K562 (cell line): ENCODE measurements around the gene TMEM222. TPM values are rescaled to one million over a fixed set of nuclear protein-coding genes. Genes with fewer than 3 reads are reported as not detected.

Experiments used
- CCAR2 ChIP-seq: fragments of 200-400 bp; formaldehyde crosslinking; IDR thresholded peaks from 2 replicates; pipeline ENCODE4 v1.6.1; 2017; ENCODE audit warnings: mild to moderate bottlenecking, low read depth, low read length
- CXXC5 ChIP-seq: fragments of 250-450 bp; sonication (Bioruptor Pico); IDR thresholded peaks from 2 replicates; pipeline ENCODE4 v1.8.0; 2022; ENCODE audit warnings: inconsistent platforms, mild to moderate bottlenecking, moderate library complexity
- FOXA3 ChIP-seq, 2 experiments: fragments of 450-650 bp in 1 of 2; sonication (generic) in 1 of 2; formaldehyde crosslinking; IDR thresholded peaks in 1 of 2; conservative IDR thresholded peaks in 1 of 2; 2 replicates each; pipeline versions ENCODE4 v1.4.0 to v1.8.0; 2020 to 2022; ENCODE audit warnings: mild to moderate bottlenecking in 2 of 2, missing genetic modification reagents in 1 of 2
- HCFC1 ChIP-seq: IDR thresholded peaks from 2 replicates; pipeline ENCODE4 v1.6.1; 2012; ENCODE audit warnings: low read depth, low read length, improper control_type of control experiment
- XRCC4 ChIP-seq: IDR thresholded peaks from one replicate; pipeline ENCODE4 v1.6.1; 2011; ENCODE audit not compliant: insufficient read depth, insufficient read length; ENCODE audit errors: extremely low read depth
- ZKSCAN3 ChIP-seq: fragments of 250-450 bp; sonication (Bioruptor Pico); IDR thresholded peaks from 2 replicates; pipeline ENCODE4 v1.4.0; 2020
- ZNF507 ChIP-seq: conservative IDR thresholded peaks from 2 replicates; pipeline ENCODE4 v1.6.1; 2017; ENCODE audit warnings: missing genetic modification characterization, missing compliant biosample characterization
- polyA plus RNA-seq, 8 experiments: library from polyadenylated mRNA; depleted of rRNA in 4 of 8; stranded (reverse) in 5 of 8; unstranded in 3 of 8; fragments of >200 nt; fragmentation: Nextera tagmentation in 2 of 8; fragmentation: Illumina TruSeq in 1 of 8; extraction: Ambion mirVana in 2 of 8; extraction: Trizol in 1 of 8; gene quantifications; 2 replicates each; pipeline versions ENCODE4 v1.2.1 to v1.2.3, GENCODE V29; 2011 to 2014; ENCODE audit warnings: inconsistent platforms in 1 of 8, missing spikeins in 1 of 8
- total RNA-seq, 7 experiments: library from RNA; depleted of rRNA in 6 of 7; stranded (reverse); fragments of >200 nt in 6 of 7; fragmentation: Illumina TruSeq in 2 of 7; extraction: Trizol in 2 of 7; gene quantifications; 2 replicates each; pipeline versions ENCODE4 v1.2.1 to v1.2.3, GENCODE V29; 2011 to 2021; ENCODE audit warnings: low replicate concordance in 1 of 7
- TF ChIP-seq, protein P1 (sequence below): sonication (generic); formaldehyde crosslinking; IDR thresholded peaks from 2 replicates; pipeline ENCODE4 v1.8.1; 2022; ENCODE audit warnings: missing genetic modification reagents
- TF ChIP-seq, protein P2 (sequence below): fragments of 250-450 bp; sonication (Bioruptor Pico); IDR thresholded peaks from 2 replicates; pipeline ENCODE4 v1.5.0; 2021; ENCODE audit warnings: mild to moderate bottlenecking, borderline replicate concordance
- TF ChIP-seq, protein P3 (sequence below): fragments of 450-650 bp; conservative IDR thresholded peaks from 2 replicates; pipeline ENCODE4 v1.6.1; 2016; ENCODE audit warnings: missing genetic modification characterization, low read depth, mild to moderate bottlenecking, control low read depth, missing compliant biosample characterization
- TF ChIP-seq, protein P4 (sequence below): sonication (generic); formaldehyde crosslinking; IDR thresholded peaks from 2 replicates; pipeline ENCODE4 v1.8.1; 2023; ENCODE audit warnings: mild to moderate bottlenecking, missing genetic modification reagents
- TF ChIP-seq, protein P5 (sequence below): fragments of 450-650 bp; formaldehyde crosslinking; conservative IDR thresholded peaks from 2 replicates; pipeline ENCODE4 v1.4.0; 2022; ENCODE audit warnings: mild to moderate bottlenecking, missing genetic modification characterization
- TF ChIP-seq, protein P6 (sequence below): fragments of 450-650 bp; formaldehyde crosslinking; IDR thresholded peaks from 2 replicates; pipeline ENCODE4 v1.4.0; 2020; ENCODE audit warnings: mild to moderate bottlenecking, moderate library complexity

TMEM222 gene
- total and polyA plus RNA-seq, 9 of the 15 experiments (the other 6 are each of a cell fraction or from before 2014, with no cell fraction given) = 6.9 to 48.0 (median 32.8) TPM

DNA sequence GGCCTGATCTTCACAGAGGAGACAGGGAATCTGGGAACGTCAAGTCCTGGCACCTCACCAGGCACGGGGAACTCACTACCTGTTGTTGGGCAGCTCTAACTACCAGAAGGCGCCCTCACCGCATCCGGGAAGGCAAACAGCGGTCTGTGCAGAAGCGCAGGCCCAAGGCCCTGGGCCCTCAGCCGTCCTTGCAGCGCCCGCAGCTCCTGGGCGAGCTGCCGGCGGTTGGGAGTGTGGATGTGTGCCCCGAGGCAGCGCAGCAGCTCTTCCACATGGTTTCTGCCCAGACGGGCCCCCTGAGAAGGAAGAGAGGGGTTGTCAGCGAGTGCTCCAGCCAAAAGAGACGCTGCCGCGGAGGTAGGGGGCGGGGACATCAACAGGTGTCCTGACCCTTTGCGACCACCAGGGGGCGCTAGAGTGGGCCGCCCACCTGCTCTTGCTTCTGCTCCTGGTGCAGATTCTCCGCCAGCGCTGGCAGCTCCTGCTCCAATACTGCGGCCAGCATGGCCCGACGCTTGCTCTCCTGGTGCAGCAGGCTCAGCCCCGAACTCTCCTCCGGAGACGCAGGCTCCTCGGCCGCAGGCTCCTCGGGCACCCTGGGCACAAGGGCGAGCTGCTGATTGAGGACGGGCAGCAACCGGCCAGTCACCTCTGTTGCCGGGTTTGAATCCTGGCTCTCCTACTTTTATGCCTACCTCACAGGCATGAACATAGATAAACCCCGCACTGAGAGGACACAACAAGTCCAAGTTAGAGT is 35.5 kb downstream of the TMEM222 start (continued):
- TF ChIP-seq, protein P1, sequence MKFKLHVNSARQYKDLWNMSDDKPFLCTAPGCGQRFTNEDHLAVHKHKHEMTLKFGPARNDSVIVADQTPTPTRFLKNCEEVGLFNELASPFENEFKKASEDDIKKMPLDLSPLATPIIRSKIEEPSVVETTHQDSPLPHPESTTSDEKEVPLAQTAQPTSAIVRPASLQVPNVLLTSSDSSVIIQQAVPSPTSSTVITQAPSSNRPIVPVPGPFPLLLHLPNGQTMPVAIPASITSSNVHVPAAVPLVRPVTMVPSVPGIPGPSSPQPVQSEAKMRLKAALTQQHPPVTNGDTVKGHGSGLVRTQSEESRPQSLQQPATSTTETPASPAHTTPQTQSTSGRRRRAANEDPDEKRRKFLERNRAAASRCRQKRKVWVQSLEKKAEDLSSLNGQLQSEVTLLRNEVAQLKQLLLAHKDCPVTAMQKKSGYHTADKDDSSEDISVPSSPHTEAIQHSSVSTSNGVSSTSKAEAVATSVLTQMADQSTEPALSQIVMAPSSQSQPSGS (CRISPR knock-in tag) = 0 out of 2 replicates have a peak, but pooled peaks have one; percentile 52
- TF ChIP-seq, protein P2, sequence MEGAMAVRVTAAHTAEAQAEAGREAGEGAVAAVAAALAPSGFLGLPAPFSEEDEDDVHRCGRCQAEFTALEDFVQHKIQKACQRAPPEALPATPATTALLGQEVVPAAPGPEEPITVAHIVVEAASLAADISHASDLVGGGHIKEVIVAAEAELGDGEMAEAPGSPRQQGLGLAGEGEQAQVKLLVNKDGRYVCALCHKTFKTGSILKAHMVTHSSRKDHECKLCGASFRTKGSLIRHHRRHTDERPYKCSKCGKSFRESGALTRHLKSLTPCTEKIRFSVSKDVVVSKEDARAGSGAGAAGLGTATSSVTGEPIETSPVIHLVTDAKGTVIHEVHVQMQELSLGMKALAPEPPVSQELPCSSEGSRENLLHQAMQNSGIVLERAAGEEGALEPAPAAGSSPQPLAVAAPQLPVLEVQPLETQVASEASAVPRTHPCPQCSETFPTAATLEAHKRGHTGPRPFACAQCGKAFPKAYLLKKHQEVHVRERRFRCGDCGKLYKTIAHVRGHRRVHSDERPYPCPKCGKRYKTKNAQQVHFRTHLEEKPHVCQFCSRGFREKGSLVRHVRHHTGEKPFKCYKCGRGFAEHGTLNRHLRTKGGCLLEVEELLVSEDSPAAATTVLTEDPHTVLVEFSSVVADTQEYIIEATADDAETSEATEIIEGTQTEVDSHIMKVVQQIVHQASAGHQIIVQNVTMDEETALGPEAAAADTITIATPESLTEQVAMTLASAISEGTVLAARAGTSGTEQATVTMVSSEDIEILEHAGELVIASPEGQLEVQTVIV (CRISPR knock-in tag) = no peak
- TF ChIP-seq, protein P3, sequence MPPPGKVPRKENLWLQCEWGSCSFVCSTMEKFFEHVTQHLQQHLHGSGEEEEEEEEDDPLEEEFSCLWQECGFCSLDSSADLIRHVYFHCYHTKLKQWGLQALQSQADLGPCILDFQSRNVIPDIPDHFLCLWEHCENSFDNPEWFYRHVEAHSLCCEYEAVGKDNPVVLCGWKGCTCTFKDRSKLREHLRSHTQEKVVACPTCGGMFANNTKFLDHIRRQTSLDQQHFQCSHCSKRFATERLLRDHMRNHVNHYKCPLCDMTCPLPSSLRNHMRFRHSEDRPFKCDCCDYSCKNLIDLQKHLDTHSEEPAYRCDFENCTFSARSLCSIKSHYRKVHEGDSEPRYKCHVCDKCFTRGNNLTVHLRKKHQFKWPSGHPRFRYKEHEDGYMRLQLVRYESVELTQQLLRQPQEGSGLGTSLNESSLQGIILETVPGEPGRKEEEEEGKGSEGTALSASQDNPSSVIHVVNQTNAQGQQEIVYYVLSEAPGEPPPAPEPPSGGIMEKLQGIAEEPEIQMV (tag) = no peak
- TF ChIP-seq FOXA3 (CRISPR knock-in tag; conservative IDR thresholded peaks at IDR 0.05 in 1 of 2, IDR thresholded peaks at IDR 0.05 in 1 of 2) (0 out of 4 replicates have a peak, but pooled peaks of 1 of the 2 experiments have one; percentile 21), HCFC1 (no peak), ZNF507 (tag) (no peak), CXXC5 (CRISPR knock-in tag) (peak; percentile 51; the same call in 1 of the 2 replicates), CCAR2 (no peak), XRCC4 (no peak), ZKSCAN3 (CRISPR knock-in tag) (no peak)
- TF ChIP-seq, protein P4, sequence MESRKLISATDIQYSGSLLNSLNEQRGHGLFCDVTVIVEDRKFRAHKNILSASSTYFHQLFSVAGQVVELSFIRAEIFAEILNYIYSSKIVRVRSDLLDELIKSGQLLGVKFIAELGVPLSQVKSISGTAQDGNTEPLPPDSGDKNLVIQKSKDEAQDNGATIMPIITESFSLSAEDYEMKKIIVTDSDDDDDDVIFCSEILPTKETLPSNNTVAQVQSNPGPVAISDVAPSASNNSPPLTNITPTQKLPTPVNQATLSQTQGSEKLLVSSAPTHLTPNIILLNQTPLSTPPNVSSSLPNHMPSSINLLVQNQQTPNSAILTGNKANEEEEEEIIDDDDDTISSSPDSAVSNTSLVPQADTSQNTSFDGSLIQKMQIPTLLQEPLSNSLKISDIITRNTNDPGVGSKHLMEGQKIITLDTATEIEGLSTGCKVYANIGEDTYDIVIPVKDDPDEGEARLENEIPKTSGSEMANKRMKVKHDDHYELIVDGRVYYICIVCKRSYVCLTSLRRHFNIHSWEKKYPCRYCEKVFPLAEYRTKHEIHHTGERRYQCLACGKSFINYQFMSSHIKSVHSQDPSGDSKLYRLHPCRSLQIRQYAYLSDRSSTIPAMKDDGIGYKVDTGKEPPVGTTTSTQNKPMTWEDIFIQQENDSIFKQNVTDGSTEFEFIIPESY (CRISPR knock-in tag) = peak; percentile 43; the same call in 1 of the 2 replicates
- TF ChIP-seq, protein P5, sequence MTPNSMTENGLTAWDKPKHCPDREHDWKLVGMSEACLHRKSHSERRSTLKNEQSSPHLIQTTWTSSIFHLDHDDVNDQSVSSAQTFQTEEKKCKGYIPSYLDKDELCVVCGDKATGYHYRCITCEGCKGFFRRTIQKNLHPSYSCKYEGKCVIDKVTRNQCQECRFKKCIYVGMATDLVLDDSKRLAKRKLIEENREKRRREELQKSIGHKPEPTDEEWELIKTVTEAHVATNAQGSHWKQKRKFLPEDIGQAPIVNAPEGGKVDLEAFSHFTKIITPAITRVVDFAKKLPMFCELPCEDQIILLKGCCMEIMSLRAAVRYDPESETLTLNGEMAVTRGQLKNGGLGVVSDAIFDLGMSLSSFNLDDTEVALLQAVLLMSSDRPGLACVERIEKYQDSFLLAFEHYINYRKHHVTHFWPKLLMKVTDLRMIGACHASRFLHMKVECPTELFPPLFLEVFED (CRISPR knock-in tag) = no peak
- TF ChIP-seq, protein P6, sequence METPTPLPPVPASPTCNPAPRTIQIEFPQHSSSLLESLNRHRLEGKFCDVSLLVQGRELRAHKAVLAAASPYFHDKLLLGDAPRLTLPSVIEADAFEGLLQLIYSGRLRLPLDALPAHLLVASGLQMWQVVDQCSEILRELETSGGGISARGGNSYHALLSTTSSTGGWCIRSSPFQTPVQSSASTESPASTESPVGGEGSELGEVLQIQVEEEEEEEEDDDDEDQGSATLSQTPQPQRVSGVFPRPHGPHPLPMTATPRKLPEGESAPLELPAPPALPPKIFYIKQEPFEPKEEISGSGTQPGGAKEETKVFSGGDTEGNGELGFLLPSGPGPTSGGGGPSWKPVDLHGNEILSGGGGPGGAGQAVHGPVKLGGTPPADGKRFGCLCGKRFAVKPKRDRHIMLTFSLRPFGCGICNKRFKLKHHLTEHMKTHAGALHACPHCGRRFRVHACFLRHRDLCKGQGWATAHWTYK (CRISPR knock-in tag) = peak; percentile 29; the same call in 1 of the 2 replicates
